ENCODE data around the gene USP1.

DNA sequence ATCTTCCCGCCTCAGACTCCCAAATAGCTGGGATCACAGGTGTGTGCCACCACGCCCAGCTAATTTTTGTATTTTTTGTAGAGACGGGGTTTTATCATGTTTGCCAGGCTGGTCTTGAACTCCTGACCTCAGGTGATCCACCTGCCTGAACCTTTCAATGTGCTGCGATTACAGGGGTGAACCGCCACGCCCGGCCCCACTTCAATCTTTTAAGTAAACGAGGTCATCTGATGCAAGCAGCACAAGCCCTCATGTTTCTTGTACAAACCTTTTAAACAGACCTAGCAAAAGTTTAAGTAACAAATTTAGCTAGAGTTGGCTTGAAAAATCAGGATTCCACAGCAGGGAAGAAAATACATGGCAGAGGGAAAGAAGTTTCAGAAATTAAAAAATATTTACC lies 21.2 kb upstream of the USP1 start:
- TF ChIP-seq CTCF (optimal IDR thresholded peaks at IDR 0.05 in 1 of 3, IDR thresholded peaks at IDR 0.05 in 1 of 3, conservative IDR thresholded peaks at IDR 0.05 in 1 of 3; ENCODE audit: extremely low read depth in 1 of 3, insufficient read depth in 2 of 3, low read length in 3 of 3) (no peak), EZH2 (IDR thresholded peaks at IDR 0.05; ENCODE audit: low read length) (no peak)
